ENCODE data around the gene SPEN.
A peak's percentile ranks its signal among the peaks of the same experiment; 100 is the strongest.

The SPEN gene

GRCh38 chr1:15959424-15959823 lies 111.9 kb downstream of the SPEN start:
- Histone ChIP-seq H3K9ac (no peak overlapping the region), H3K4me3 (no peak overlapping the region), H3K27me3 (no peaks in the 10 kb centered on the region), H3K36me3 (peaks cover 37% of the 10 kb centered on the region), H3K4me1 (peaks cover 94% of the 10 kb centered on the region), H3K9me3 (no peaks in the 10 kb centered on the region), H3K4me2 (peak overlapping the region; percentile 62), H4K20me1 (peaks cover 97% of the 10 kb centered on the region), H3K27ac (peak overlapping the region; percentile 32; the same call in 1 of the 2 replicates)
- no peak for TF ChIP-seq Cebpa-rat (IDR thresholded peaks at IDR 0.05)

DNA sequence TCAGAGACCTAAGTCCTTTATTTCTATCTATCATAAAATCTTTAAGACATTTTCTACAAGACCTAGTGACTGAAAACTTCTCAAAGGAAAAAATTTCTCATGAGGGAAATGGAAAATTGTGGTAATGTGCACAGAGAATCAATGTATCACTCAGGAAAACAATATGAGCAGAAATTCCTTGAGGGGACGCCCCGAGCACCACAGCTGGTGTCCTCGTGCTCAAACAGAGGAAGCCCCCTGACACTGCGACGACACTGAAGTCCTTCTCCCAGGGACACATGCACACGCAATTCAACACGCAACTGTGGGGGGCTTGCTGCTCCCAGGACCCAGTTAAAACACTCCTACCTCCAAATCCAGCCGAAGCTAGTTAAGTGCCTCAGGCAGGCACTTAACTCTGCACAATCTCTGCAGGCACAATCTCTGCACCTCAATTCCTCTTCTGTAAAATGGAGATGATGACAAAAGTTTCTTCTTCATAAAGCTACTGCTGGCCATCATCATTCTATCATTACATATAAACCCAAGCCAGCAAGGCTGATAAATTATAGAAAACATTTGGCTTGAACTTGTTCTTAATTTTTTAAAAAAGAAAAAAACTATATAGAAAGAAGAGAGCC lies 112.4 kb downstream of the SPEN start:
- no peaks in the 10 kb centered on the region for H3K9me3 ChIP-seq
- H3K36me3 ChIP-seq: peaks cover 32% of the 10 kb centered on the region
- H4K20me1 ChIP-seq: peaks cover 97% of the 10 kb centered on the region
- TF ChIP-seq Cebpa-rat (IDR thresholded peaks at IDR 0.05): no peak
- no peak overlapping the region for H3K9ac ChIP-seq
- no peak overlapping the region for H3K4me3 ChIP-seq
- H3K4me2 ChIP-seq: peak overlapping the region; percentile 62
- peaks cover 94% of the 10 kb centered on the region for H3K4me1 ChIP-seq
- H3K27me3 ChIP-seq: no peaks in the 10 kb centered on the region
- peak overlapping the region; percentile 32; the same call in 1 of the 2 replicates for H3K27ac ChIP-seq

DNA sequence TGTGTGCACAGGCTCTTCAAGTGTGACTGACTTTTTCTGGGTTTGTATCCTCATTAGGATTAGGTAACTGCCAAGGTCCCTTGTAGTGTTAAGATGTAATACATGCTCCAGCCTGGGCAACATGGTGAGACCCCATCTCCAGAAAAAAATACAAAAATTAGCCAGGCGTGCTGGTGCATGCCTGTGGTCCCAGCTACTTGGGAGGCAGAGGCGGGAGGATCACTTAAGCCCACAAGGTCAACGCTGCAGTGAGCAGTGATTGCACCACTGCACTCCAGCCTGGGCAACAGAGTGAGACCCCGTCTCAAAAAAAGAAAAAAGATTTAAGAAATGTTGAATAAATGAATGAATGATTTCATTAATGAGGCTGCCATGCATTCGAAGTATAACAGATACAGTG lies 113.3 kb downstream of the SPEN start:
- no peak overlapping the region for H3K27ac ChIP-seq
- no peaks in the 10 kb centered on the region for H3K27me3 ChIP-seq
- peaks cover 95% of the 10 kb centered on the region for H4K20me1 ChIP-seq
- H3K9me3 ChIP-seq: no peaks in the 10 kb centered on the region
- peaks cover 25% of the 10 kb centered on the region for H3K36me3 ChIP-seq
- H3K4me1 ChIP-seq: peaks cover 99% of the 10 kb centered on the region
- peak overlapping the region; percentile 62 for H3K4me2 ChIP-seq
- H3K9ac ChIP-seq: no peak overlapping the region
- no peak overlapping the region for H3K4me3 ChIP-seq
- TF ChIP-seq Cebpa-rat (IDR thresholded peaks at IDR 0.05): no peak

DNA sequence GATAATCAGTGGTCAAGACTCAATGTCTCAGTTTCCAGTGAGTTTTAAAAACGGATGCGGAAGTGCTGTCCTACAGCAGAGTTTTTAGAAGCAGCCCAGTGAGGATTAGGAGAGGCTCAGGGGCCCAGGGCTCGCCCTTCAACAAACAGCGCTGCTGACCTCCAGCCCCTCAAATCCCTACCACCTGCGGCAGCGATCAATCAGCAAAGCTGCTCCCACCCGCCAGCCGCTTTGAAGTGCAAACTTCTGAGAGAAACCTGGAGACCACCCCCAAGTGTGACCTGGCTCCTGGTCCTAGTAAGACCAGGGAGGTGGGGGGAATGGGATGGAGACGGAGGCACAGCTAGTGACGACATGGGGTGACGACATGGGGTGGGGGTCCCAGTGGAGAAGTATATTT lies 114.0 kb downstream of the SPEN start:
- no peak overlapping the region for H3K4me3 ChIP-seq
- H3K4me1 ChIP-seq: peaks cover 99% of the 10 kb centered on the region
- peaks cover 22% of the 10 kb centered on the region for H3K36me3 ChIP-seq
- peaks cover 95% of the 10 kb centered on the region for H4K20me1 ChIP-seq
- no peak overlapping the region for H3K27ac ChIP-seq
- no peaks in the 10 kb centered on the region for H3K27me3 ChIP-seq
- H3K4me2 ChIP-seq: peak overlapping the region; percentile 86; the same call in 1 of the 2 replicates
- no peak for TF ChIP-seq Cebpa-rat (IDR thresholded peaks at IDR 0.05)
- H3K9ac ChIP-seq: no peak overlapping the region
- no peaks in the 10 kb centered on the region for H3K9me3 ChIP-seq

- peaks cover 99% of the 10 kb centered on the region for H3K4me1 ChIP-seq
- no peaks in the 10 kb centered on the region for H3K9me3 ChIP-seq
- H3K4me2 ChIP-seq: peak overlapping the region; percentile 86
- peaks cover 95% of the 10 kb centered on the region for H4K20me1 ChIP-seq
- no peak overlapping the region for H3K27ac ChIP-seq
- H3K27me3 ChIP-seq: no peaks in the 10 kb centered on the region
- H3K4me3 ChIP-seq: no peak overlapping the region
- peak overlapping the region; percentile 31; the same call in 1 of the 2 replicates for H3K9ac ChIP-seq
- no peak for TF ChIP-seq Cebpa-rat (IDR thresholded peaks at IDR 0.05)
- H3K36me3 ChIP-seq: peaks cover 23% of the 10 kb centered on the region
Measured at GRCh38 chr1:15962176-15962575, 114.7 kb downstream of the SPEN start.

DNA sequence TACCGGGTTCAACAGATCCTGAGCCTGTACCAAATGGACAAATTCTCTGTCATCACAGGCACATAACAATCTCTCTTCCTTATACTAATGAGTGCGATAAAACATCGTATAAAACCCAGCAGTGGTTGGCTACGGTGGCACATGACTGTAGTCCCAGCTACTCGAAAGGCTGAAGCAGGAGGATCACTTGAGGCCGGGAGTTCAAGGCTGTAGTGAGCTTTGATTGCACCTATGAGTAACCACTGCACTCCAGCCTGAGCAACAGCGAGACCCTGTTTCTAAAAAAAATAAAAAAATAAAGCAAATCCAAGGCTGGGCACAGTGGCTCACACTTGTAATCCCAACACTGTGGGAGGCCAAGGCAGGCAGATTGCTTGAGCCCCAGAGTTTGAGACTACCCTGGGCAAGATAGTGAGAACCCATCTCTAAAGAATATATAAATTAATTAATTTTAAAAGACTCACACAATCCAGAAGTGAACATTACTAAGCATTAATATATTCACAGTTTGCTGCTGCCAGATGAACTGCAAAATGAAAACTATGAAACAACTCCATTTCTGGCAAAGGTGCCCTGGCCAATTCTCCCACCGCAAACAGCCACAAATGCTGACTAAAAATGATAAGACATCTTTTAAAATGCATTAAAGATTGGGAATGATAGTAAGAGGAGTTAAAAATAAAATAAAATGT lies 115.3 kb downstream of the SPEN start:
- peak overlapping the region; percentile 31; the same call in 1 of the 2 replicates for H3K9ac ChIP-seq
- no peak overlapping the region for H3K27ac ChIP-seq
- H3K4me2 ChIP-seq: peak overlapping the region; percentile 86

DNA sequence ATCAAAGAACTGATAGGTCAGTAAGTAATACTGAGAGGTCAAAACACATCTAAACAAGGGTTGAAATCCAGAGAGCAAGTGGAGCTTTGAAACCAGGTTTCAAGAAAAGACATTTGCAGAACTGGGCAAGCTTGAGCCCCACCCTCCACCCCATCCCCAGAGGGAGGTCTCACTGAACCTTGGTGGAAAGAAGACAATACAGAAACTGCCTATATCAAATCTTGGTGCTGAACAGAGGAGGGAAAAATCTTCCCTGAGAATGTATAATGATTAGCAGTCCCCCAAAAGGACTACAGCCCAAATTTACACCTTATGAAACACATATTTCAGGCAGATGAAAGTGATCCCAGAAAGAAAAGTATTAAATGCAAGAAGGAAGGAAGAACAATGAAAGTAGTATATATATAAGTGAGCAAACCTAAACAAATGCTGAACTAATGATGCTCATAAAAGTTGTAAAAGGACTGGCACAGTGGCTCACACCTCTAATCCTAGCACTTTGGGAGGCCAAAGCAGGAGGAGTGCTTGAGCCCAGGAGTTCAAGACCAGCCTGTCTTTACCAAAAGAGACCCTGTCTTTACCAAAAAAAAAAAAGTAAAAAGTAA lies 116.0 kb downstream of the SPEN start:
- Histone ChIP-seq H3K4me1 (peaks cover 99% of the 10 kb centered on the region), H3K9ac (0 out of 2 replicates have a peak overlapping the region, but pooled peaks have one; percentile 15), H3K4me2 (peak overlapping the region; percentile 86), H3K27ac (peak overlapping the region; percentile 75), H3K27me3 (no peaks in the 10 kb centered on the region), H3K36me3 (peaks cover 26% of the 10 kb centered on the region), H4K20me1 (peaks cover 92% of the 10 kb centered on the region), H3K4me3 (no peak overlapping the region), H3K9me3 (no peaks in the 10 kb centered on the region)
- no peak for TF ChIP-seq Cebpa-rat (IDR thresholded peaks at IDR 0.05)

More for the DNA sequence above, 115.3 kb downstream of the SPEN start:
- H3K9me3 ChIP-seq: no peaks in the 10 kb centered on the region
- H3K36me3 ChIP-seq: peaks cover 22% of the 10 kb centered on the region; the same call in 1 of the 2 replicates
- H3K4me1 ChIP-seq: peaks cover 99% of the 10 kb centered on the region
- H3K4me3 ChIP-seq: no peak overlapping the region
- no peak for TF ChIP-seq Cebpa-rat (IDR thresholded peaks at IDR 0.05)
- no peaks in the 10 kb centered on the region for H3K27me3 ChIP-seq
- H4K20me1 ChIP-seq: peaks cover 92% of the 10 kb centered on the region

DNA sequence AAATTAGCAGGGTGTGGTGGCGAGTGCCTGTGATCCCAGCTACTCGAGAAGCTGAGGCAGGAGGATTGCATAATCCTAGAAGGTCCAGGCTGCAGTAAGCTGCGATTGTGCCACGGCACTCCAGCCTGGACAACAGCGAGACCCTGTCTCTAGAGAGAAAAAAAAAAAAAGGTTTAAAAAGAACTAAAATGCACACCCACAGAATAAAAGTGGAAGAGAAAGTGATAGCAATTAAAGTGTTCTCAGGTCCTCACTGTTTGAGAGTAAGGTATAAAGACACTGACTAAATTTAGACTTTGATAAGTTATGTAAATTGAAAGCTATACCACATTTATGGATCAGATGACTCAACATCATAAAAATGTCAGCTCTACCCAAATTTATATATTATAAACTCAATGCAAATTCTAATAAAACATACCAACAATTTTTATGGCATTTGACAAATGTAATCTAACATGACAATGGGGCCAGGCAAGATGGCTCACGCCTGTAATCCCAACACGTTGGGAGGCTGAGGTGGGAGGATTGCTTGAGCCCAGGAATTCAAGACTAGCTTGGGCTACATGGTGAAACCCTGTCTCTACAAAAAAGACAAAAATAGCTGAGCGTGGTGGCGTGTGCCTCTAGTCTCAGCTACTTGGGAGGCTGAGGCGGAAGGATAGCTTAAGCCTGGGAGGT lies 116.6 kb downstream of the SPEN start:
- Histone ChIP-seq H3K27ac (peak overlapping the region; percentile 75), H3K27me3 (no peaks in the 10 kb centered on the region), H3K9me3 (peaks cover 6% of the 10 kb centered on the region), H3K4me2 (peak overlapping the region; percentile 86), H3K36me3 (peaks cover 29% of the 10 kb centered on the region), H4K20me1 (peaks cover 90% of the 10 kb centered on the region), H3K4me1 (peaks cover 98% of the 10 kb centered on the region), H3K4me3 (no peak overlapping the region), H3K9ac (0 out of 2 replicates have a peak overlapping the region, but pooled peaks have one; percentile 15)
- 0 out of 2 replicates have a peak, but pooled peaks have one; percentile 21 for TF ChIP-seq Cebpa-rat (IDR thresholded peaks at IDR 0.05)

GRCh38 chr1:15965228-15965767 lies 117.8 kb downstream of the SPEN start:
- Histone ChIP-seq H3K27ac (peak overlapping the region; percentile 75), H3K36me3 (peaks cover 41% of the 10 kb centered on the region), H3K4me3 (peak overlapping the region; percentile 27; the same call in 1 of the 2 replicates)

More at GRCh38 chr1:15965228-15965767, 117.8 kb downstream of the SPEN start:
- Histone ChIP-seq H3K27me3 (no peaks in the 10 kb centered on the region), H3K4me1 (peaks cover 87% of the 10 kb centered on the region), H4K20me1 (peaks cover 81% of the 10 kb centered on the region), H3K9me3 (peaks cover 18% of the 10 kb centered on the region), H3K9ac (no peak overlapping the region; the same call in 1 of the 2 replicates), H3K4me2 (peak overlapping the region; percentile 86)
- TF ChIP-seq Cebpa-rat (IDR thresholded peaks at IDR 0.05): no peak

Data from BLaER1 (cell line).